HL-60 (cell line): Measurements from ENCODE around the gene TRPV5.
A peak's percentile ranks its signal among the peaks of the same experiment; 100 is the strongest.

Experiments
- GABPA ChIP-seq: IDR thresholded peaks from 2 replicates; pipeline ENCODE4 v1.6.1; 2012; ENCODE audit warnings: low read depth
- TF ChIP-seq, protein P1 (sequence below): IDR thresholded peaks from one replicate; pipeline ENCODE4 v1.5.1; 2011; ENCODE audit warnings: low read length, control low read depth, inconsistent platforms; ENCODE audit not compliant: insufficient read depth

DNA sequence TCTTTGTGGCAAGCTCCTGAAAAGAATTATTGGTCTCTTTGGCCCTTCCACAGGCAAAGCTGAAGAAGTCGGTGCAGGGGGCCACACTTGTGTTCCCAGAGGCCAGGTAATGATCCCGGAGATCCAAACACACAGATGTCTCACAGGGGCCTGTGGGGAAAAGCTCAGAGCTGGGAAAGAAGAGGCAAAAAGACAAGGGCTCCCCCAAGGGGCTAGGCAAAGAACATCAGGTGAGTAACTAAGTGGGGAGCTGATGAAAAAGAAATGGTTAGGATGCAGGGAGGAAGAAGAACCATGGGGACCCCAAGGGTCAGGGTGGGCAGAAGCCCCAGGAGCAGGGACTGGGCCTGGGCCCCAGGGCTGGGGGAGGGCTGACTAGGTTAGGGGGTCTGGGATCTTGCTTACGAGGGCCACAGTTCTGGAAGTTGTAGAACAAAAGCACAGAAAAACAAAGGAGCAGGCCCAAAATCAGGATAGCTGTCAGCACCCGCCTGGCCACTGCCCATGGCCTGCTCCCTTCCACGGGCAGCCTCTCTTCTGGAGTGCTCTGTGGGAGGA, 27.5 kb upstream of the TRPV5 start:
- TF ChIP-seq, protein P1, sequence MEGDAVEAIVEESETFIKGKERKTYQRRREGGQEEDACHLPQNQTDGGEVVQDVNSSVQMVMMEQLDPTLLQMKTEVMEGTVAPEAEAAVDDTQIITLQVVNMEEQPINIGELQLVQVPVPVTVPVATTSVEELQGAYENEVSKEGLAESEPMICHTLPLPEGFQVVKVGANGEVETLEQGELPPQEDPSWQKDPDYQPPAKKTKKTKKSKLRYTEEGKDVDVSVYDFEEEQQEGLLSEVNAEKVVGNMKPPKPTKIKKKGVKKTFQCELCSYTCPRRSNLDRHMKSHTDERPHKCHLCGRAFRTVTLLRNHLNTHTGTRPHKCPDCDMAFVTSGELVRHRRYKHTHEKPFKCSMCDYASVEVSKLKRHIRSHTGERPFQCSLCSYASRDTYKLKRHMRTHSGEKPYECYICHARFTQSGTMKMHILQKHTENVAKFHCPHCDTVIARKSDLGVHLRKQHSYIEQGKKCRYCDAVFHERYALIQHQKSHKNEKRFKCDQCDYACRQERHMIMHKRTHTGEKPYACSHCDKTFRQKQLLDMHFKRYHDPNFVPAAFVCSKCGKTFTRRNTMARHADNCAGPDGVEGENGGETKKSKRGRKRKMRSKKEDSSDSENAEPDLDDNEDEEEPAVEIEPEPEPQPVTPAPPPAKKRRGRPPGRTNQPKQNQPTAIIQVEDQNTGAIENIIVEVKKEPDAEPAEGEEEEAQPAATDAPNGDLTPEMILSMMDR, result peak; percentile 41
- no peak for TF ChIP-seq GABPA
